ENCODE data around the gene CCND1.

DNA sequence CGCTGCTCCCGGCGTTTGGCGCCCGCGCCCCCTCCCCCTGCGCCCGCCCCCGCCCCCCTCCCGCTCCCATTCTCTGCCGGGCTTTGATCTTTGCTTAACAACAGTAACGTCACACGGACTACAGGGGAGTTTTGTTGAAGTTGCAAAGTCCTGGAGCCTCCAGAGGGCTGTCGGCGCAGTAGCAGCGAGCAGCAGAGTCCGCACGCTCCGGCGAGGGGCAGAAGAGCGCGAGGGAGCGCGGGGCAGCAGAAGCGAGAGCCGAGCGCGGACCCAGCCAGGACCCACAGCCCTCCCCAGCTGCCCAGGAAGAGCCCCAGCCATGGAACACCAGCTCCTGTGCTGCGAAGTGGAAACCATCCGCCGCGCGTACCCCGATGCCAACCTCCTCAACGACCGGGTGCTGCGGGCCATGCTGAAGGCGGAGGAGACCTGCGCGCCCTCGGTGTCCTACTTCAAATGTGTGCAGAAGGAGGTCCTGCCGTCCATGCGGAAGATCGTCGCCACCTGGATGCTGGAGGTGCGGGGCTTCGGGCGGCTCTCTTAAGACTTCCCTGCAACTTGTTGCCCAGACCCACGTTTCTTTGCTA lies at the start of gene CCND1:
- TF ChIP-seq, protein P1, sequence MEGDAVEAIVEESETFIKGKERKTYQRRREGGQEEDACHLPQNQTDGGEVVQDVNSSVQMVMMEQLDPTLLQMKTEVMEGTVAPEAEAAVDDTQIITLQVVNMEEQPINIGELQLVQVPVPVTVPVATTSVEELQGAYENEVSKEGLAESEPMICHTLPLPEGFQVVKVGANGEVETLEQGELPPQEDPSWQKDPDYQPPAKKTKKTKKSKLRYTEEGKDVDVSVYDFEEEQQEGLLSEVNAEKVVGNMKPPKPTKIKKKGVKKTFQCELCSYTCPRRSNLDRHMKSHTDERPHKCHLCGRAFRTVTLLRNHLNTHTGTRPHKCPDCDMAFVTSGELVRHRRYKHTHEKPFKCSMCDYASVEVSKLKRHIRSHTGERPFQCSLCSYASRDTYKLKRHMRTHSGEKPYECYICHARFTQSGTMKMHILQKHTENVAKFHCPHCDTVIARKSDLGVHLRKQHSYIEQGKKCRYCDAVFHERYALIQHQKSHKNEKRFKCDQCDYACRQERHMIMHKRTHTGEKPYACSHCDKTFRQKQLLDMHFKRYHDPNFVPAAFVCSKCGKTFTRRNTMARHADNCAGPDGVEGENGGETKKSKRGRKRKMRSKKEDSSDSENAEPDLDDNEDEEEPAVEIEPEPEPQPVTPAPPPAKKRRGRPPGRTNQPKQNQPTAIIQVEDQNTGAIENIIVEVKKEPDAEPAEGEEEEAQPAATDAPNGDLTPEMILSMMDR (IDR thresholded peaks at IDR 0.05 in 8 of 11, conservative IDR thresholded peaks at IDR 0.05 in 3 of 11) = peak in 1 of 11 experiments; percentile 38
- peak in 1 of 3 donors; percentile 83 for TF ChIP-seq POLR2A (IDR thresholded peaks at IDR 0.05)
